H9 (cell line): ENCODE results near the gene WHRN. TPM values are rescaled to one million over a fixed set of nuclear protein-coding genes. Genes with fewer than 3 reads are reported as not detected.
A peak's percentile ranks its signal among the peaks of the same experiment; 100 is the strongest.

Source experiments
- DNase-seq: peaks from one replicate; pipeline ENCODE4 v3.0.0-alpha.2; 2017
- H2AFZ ChIP-seq: one replicate; pipeline ENCODE4 v1.6.1; 2013; ENCODE audit warnings: mild to moderate bottlenecking, low read length, control low read depth, moderate library complexity
- H2AK5ac ChIP-seq: 2 replicates; pipeline ENCODE4 v1.6.1; 2013; ENCODE audit warnings: low read length, control low read depth, mixed read lengths; ENCODE audit not compliant: insufficient read length
- H2BK120ac ChIP-seq: one replicate; pipeline ENCODE4 v1.6.1; 2013; ENCODE audit warnings: low read depth, mild to moderate bottlenecking, low read length, control low read depth, inconsistent platforms; ENCODE audit not compliant: poor library complexity, severe bottlenecking
- H2BK12ac ChIP-seq: 2 replicates; pipeline ENCODE4 v1.6.1; 2013; ENCODE audit warnings: low read length, control low read depth, mixed read lengths, low read depth; ENCODE audit not compliant: insufficient read length
- H2BK15ac ChIP-seq: 2 replicates; pipeline ENCODE4 v1.6.1; 2013; ENCODE audit warnings: low read depth, low read length, control low read depth
- H2BK20ac ChIP-seq: one replicate; pipeline ENCODE4 v1.6.1; 2013; ENCODE audit warnings: low read depth, mild to moderate bottlenecking, low read length, control low read depth, inconsistent platforms; ENCODE audit not compliant: poor library complexity, severe bottlenecking
- H2BK5ac ChIP-seq: 2 replicates; pipeline ENCODE4 v1.6.1; 2013; ENCODE audit warnings: low read length, control low read depth, mixed read lengths; ENCODE audit not compliant: insufficient read length
- H3K14ac ChIP-seq: 2 replicates; pipeline ENCODE4 v1.6.1; 2013; ENCODE audit warnings: low read length, control low read depth; ENCODE audit not compliant: insufficient read depth
- H3K18ac ChIP-seq: 2 replicates; pipeline ENCODE4 v1.6.1; 2013; ENCODE audit warnings: low read depth, mild to moderate bottlenecking, mixed read lengths, low read length, control low read depth; ENCODE audit not compliant: insufficient read length
- H3K23ac ChIP-seq: 2 replicates; pipeline ENCODE4 v1.6.1; 2013; ENCODE audit warnings: low read length, control low read depth, mixed read lengths, low read depth; ENCODE audit not compliant: insufficient read length
- H3K23me2 ChIP-seq: 2 replicates; pipeline ENCODE4 v1.6.1; 2013; ENCODE audit warnings: low read depth, mild to moderate bottlenecking, mixed read lengths, low read length, control low read depth; ENCODE audit not compliant: insufficient read length, poor library complexity, severe bottlenecking
- H3K27ac ChIP-seq: 2 replicates; pipeline ENCODE4 v1.5.1; 2013; ENCODE audit warnings: low read length, control low read depth, mixed read lengths, low read depth; ENCODE audit not compliant: insufficient read length
- H3K27me3 ChIP-seq: 2 replicates; pipeline ENCODE4 v1.6.1; 2013; ENCODE audit warnings: low read length, control low read depth, inconsistent platforms; ENCODE audit not compliant: insufficient read depth
- H3K4ac ChIP-seq: 2 replicates; pipeline ENCODE4 v1.6.1; 2013; ENCODE audit warnings: low read depth, mild to moderate bottlenecking, control low read depth, inconsistent platforms, low read length, moderate library complexity
- H3K4me1 ChIP-seq: 2 replicates; pipeline ENCODE4 v1.6.1; 2013; ENCODE audit warnings: low read length, control low read depth, inconsistent platforms; ENCODE audit not compliant: insufficient read depth
- H3K4me2 ChIP-seq: 2 replicates; pipeline ENCODE4 v1.6.1; 2013; ENCODE audit warnings: low read length, control low read depth, mixed read lengths; ENCODE audit not compliant: insufficient read length, insufficient read depth
- H3K56ac ChIP-seq: 2 replicates; pipeline ENCODE4 v1.6.1; 2013; ENCODE audit warnings: low read depth, mild to moderate bottlenecking, mixed read lengths, low read length, control low read depth; ENCODE audit not compliant: insufficient read length
- H3K79me1 ChIP-seq: 2 replicates; pipeline ENCODE4 v1.6.1; 2013; ENCODE audit warnings: low read depth, mild to moderate bottlenecking, moderate library complexity, low read length, control low read depth, inconsistent platforms; ENCODE audit not compliant: insufficient read depth, poor library complexity, severe bottlenecking
- H3K79me2 ChIP-seq: 2 replicates; pipeline ENCODE4 v1.6.1; 2013; ENCODE audit warnings: low read length, control low read depth, inconsistent platforms; ENCODE audit not compliant: insufficient read depth
- H3K9ac ChIP-seq: 2 replicates; pipeline ENCODE4 v1.6.1; 2013; ENCODE audit warnings: low read length, control low read depth, mixed read lengths; ENCODE audit not compliant: insufficient read length; ENCODE audit errors: extremely low read depth
- H3K9me3 ChIP-seq: one replicate; pipeline ENCODE4 v1.6.1; 2013; ENCODE audit warnings: low read depth, low read length, inconsistent platforms; ENCODE audit not compliant: control insufficient read depth
- H3T11ph ChIP-seq: one replicate; pipeline ENCODE4 v1.6.1; 2013; ENCODE audit warnings: mild to moderate bottlenecking, low read length, control low read depth, inconsistent platforms
- H4K20me1 ChIP-seq: one replicate; pipeline ENCODE4 v1.6.1; 2013; ENCODE audit not compliant: control insufficient read depth, insufficient read length, insufficient read depth
- H4K5ac ChIP-seq: 2 replicates; pipeline ENCODE4 v1.6.1; 2013; ENCODE audit warnings: low read depth, mild to moderate bottlenecking, mixed read lengths, low read length, control low read depth; ENCODE audit not compliant: insufficient read length
- H4K8ac ChIP-seq: replicated peaks from 2 replicates; pipeline ENCODE4 v1.6.1; 2013; ENCODE audit warnings: low read length, control low read depth, mixed read lengths, low read depth; ENCODE audit not compliant: insufficient read length
- H4K91ac ChIP-seq: 2 replicates; pipeline ENCODE4 v1.6.1; 2013; ENCODE audit warnings: low read depth, mild to moderate bottlenecking, moderate library complexity, mixed read lengths, low read length, control low read depth; ENCODE audit not compliant: insufficient read length
- H3K27ac Mint-ChIP-seq, 3 experiments: 2 replicates in 2 of 3; 3 replicates in 1 of 3; pipeline ENCODE4 v1.8.0; 2020 to 2021; ENCODE audit warnings: mixed read lengths in 3 of 3, mild to moderate bottlenecking in 1 of 3, moderate library complexity in 1 of 3
- H3K27me3 Mint-ChIP-seq: 2 replicates; pipeline ENCODE4 v1.8.0; 2021; ENCODE audit warnings: low read depth, mild to moderate bottlenecking, moderate library complexity, mixed read lengths
- H3K36me3 Mint-ChIP-seq, 3 experiments: 2 replicates in 2 of 3; 3 replicates in 1 of 3; pipeline ENCODE4 v1.8.0; 2020 to 2021; ENCODE audit warnings: low read depth in 3 of 3, mixed read lengths in 3 of 3; ENCODE audit not compliant: insufficient read depth in 1 of 3
- H3K4me1 Mint-ChIP-seq, 2 experiments: 2 replicates each; pipeline ENCODE4 v1.8.0; 2020; ENCODE audit warnings: mixed read lengths in 2 of 2
- H3K4me3 Mint-ChIP-seq, 2 experiments: 2 replicates in 1 of 2; 3 replicates in 1 of 2; pipeline ENCODE4 v1.8.0; 2020 to 2021; ENCODE audit warnings: mild to moderate bottlenecking in 2 of 2, mixed read lengths in 2 of 2, moderate library complexity in 1 of 2
- H3K9me3 Mint-ChIP-seq, 2 experiments: 2 replicates in 1 of 2; 3 replicates in 1 of 2; pipeline ENCODE4 v1.8.0; 2020; ENCODE audit warnings: mild to moderate bottlenecking in 2 of 2, mixed read lengths in 2 of 2, moderate library complexity in 1 of 2
- CTCF ChIP-seq: fragments of 200-600 bp; sonication (generic); conservative IDR thresholded peaks from 3 replicates; pipeline ENCODE4 v1.8.0; 2021; ENCODE audit warnings: antibody characterized with exemption, mild to moderate bottlenecking
- WGBS: extraction: QIAGEN DNeasy Blood & Tissue Kit; methylation state at CpG from one replicate; pipeline ENCODE4 v1.1.7; 2013; ENCODE audit warnings: missing lambda C conversion rate, low lambda C conversion rate, mixed read lengths; ENCODE audit not compliant: insufficient read length; ENCODE audit errors: extremely low coverage; 5-methylcytosine and 5-hydroxymethylcytosine counted together
- total RNA-seq: library from RNA; stranded (reverse); gene quantifications from 2 replicates; pipeline ENCODE4 v1.2.1, GENCODE V29; 2021

WHRN gene
- total RNA-seq, 1 experiment from 2014 or later: 2.2 TPM

- Mint-ChIP-seq H3K9me3 (no peaks in the 10 kb centered on the region), H3K36me3 (peaks cover 38 to 66% (median 59%) of the 10 kb centered on the region in 3 experiments)
Observed at GRCh38 chr9:114357911-114358328, 147.4 kb downstream of the WHRN start.

More at GRCh38 chr9:114357911-114358328, 147.4 kb downstream of the WHRN start:
- no CpG with 5 or more reads among the region's 9 CpGs for WGBS
- H4K20me1 ChIP-seq: peaks cover 2% of the 10 kb centered on the region
- no peaks in the 10 kb centered on the region for H3K79me2 ChIP-seq
- no peak overlapping the region for H2BK12ac ChIP-seq
- no peak overlapping the region for H2BK5ac ChIP-seq
- no peak overlapping the region for H4K5ac ChIP-seq
- no peak overlapping the region for H2BK20ac ChIP-seq
- H2AFZ ChIP-seq: no peak overlapping the region
- Mint-ChIP-seq H3K4me1 (no peaks in the 10 kb centered on the region), H3K27me3 (no peaks in the 10 kb centered on the region), H3K4me3 (no peak overlapping the region), H3K27ac (0 out of 7 replicates have a peak overlapping the region, but pooled peaks of 1 of the 3 experiments have one; percentile 37)
- H3K4me1 ChIP-seq: no peaks in the 10 kb centered on the region
- H3K4ac ChIP-seq: no peak overlapping the region
- no peak for TF ChIP-seq CTCF
- H3T11ph ChIP-seq: no peak overlapping the region
- no peak for DNase-seq
- no peak overlapping the region for H2BK15ac ChIP-seq
- H3K56ac ChIP-seq: no peak overlapping the region
- no peak overlapping the region for H3K23ac ChIP-seq
- H3K79me1 ChIP-seq: no peaks in the 10 kb centered on the region
- H4K91ac ChIP-seq: no peak overlapping the region
- no peak overlapping the region for H3K9ac ChIP-seq
- H3K14ac ChIP-seq: no peak overlapping the region
- no peak overlapping the region for H3K18ac ChIP-seq
- H3K4me2 ChIP-seq: no peak overlapping the region
- no peaks in the 10 kb centered on the region for H3K27me3 ChIP-seq
- H4K8ac ChIP-seq: no peak overlapping the region
- H3K9me3 ChIP-seq: no peaks in the 10 kb centered on the region
- H3K27ac ChIP-seq: no peak overlapping the region
- H2BK120ac ChIP-seq: no peak overlapping the region
- H2AK5ac ChIP-seq: no peak overlapping the region
- no peaks in the 10 kb centered on the region for H3K23me2 ChIP-seq
